Esophagus squamous epithelium (tissue), 4 donors: Measurements from ENCODE around the gene MCTP2.

Source experiments
- POLR2A ChIP-seq, 4 donors: fragments of 450-650 bp; IDR thresholded peaks; one replicate each; pipeline ENCODE4 v1.6.1; 2017; ENCODE audit warnings: antibody characterized with exemption in 4 of 4, mild to moderate bottlenecking in 4 of 4, moderate library complexity in 3 of 4
- TF ChIP-seq, protein P1 (sequence below), 6 experiments: fragments of 450-650 bp in 4 of 6; fragments of 200-600 bp in 2 of 6; sonication (generic) in 2 of 6; IDR thresholded peaks; one replicate each; pipeline ENCODE4 v1.5.1; 2016 to 2019; ENCODE audit warnings: antibody characterized with exemption in 6 of 6, mild to moderate bottlenecking in 4 of 6, moderate library complexity in 4 of 6

GRCh38 chr15:94312946-94313345, 81.6 kb downstream of the MCTP2 start:
- TF ChIP-seq, protein P1, sequence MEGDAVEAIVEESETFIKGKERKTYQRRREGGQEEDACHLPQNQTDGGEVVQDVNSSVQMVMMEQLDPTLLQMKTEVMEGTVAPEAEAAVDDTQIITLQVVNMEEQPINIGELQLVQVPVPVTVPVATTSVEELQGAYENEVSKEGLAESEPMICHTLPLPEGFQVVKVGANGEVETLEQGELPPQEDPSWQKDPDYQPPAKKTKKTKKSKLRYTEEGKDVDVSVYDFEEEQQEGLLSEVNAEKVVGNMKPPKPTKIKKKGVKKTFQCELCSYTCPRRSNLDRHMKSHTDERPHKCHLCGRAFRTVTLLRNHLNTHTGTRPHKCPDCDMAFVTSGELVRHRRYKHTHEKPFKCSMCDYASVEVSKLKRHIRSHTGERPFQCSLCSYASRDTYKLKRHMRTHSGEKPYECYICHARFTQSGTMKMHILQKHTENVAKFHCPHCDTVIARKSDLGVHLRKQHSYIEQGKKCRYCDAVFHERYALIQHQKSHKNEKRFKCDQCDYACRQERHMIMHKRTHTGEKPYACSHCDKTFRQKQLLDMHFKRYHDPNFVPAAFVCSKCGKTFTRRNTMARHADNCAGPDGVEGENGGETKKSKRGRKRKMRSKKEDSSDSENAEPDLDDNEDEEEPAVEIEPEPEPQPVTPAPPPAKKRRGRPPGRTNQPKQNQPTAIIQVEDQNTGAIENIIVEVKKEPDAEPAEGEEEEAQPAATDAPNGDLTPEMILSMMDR (IDR thresholded peaks at IDR 0.05), result no peak
- TF ChIP-seq POLR2A (IDR thresholded peaks at IDR 0.05), result no peak
